H54 (cell line): ENCODE data around the gene PPFIA4.
A peak's percentile ranks its signal among the peaks of the same experiment; 100 is the strongest.

Experiments
- DNase-seq: peaks from one replicate; pipeline ENCODE4 v3.0.0; 2011; ENCODE audit warnings: low spot score, mixed read lengths; ENCODE audit not compliant: insufficient read length
- FAIRE-seq: peaks from 3 replicates; lab custom pipeline; 2011; peaks lifted over from hg19 to GRCh38; lab: Jason Lieb, UNC
- POLR2A ChIP-seq: IDR thresholded peaks from 2 replicates; pipeline ENCODE4 v1.6.1; 2011; ENCODE audit warnings: low read depth, mild to moderate bottlenecking, low read length

PPFIA4 gene

DNA sequence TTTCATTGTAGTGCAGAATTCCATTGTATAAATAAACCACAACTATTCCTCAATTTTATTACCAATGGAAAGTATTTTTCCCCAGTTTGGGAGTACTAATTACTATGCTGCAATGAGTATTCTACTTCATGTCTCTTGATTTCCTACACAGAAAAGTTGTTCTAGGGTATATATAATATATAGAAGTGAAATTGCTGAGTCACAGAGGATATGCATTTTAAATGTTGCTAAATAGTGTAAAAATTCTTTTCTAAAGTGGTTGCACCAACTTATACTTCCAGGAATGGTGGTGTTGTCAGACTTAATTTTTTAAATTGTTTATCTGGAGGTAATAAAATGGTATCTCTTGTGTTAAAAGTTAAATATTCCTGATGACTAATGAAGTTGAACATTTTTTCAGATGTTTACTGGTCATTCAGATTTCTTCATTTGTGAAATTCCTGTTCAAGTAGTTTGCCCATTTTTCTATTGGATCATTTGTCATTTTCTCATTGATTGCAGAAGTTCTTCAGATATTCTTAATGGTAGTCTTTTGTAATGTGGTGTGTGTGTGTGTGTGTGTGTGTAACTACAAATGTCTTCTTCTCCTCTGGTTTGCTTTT is 78.6 kb downstream of the PPFIA4 start:
- FAIRE-seq (no peak), DNase-seq (no peak)
- TF ChIP-seq POLR2A: no peak

DNA sequence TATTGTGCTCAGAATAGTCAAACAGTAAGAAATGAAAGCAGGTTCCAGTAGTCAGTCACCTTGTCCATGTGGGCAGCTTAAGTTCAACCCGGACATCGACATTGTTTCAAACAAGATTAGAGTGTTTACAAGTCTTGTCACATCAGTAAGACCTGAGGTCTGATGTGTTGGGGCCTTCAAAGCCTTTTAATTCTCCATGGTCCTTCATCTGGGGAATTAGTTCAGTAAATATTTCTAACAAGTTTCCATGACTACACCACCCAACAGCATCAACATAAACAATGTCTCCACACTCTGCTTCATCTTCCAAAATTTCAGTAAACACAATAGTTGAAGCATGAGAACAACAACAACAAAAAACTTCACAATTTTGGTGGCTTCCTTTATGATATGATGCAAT is 86.2 kb downstream of the PPFIA4 start:
- DNase-seq: no peak
- no peak for FAIRE-seq
- no peak for TF ChIP-seq POLR2A

DNA sequence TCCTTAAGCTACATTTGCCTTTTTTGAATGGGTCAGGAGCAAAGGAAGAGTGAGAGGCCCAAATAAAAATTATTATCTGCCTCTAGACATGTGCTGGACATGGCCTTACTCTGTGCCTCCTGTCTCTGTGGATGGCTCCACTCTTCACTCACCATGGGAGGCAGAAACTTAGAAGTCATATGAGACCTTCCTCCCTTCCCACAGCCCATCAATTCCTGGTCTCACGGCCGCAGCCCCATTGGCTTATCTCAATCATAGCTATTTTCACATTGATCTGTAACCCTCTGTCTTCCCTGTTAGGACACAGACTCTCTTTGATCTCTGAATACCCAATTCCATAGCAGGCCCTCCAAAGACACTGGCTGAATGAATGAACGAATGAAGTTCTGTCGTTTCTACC is 87.0 kb downstream of the PPFIA4 start:
- FAIRE-seq (no peak), DNase-seq (no peak)

DNA sequence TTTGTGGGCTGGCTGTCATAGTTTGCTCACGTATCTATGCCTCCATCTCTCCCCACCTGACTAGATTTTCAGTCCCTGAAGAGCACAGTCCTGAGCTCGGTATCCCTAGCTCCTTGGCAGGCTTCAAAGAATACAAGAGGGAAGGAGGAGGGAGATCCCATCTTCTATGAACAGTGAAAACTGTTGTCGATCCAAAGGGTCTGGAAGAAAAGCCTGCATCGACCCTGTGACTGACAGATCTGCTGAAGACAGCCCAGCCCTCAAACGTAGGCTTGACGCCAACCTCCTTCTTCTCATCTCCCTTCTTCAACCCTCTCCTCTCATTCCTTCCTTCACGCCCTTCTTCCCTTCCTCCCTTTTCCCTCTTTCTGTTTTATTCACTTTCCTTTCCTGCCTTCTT is 87.9 kb downstream of the PPFIA4 start:
- no peak for FAIRE-seq
- no peak for TF ChIP-seq POLR2A
- no peak for DNase-seq

More for the DNA sequence above, 87.0 kb downstream of the PPFIA4 start:
- no peak for TF ChIP-seq POLR2A

DNA sequence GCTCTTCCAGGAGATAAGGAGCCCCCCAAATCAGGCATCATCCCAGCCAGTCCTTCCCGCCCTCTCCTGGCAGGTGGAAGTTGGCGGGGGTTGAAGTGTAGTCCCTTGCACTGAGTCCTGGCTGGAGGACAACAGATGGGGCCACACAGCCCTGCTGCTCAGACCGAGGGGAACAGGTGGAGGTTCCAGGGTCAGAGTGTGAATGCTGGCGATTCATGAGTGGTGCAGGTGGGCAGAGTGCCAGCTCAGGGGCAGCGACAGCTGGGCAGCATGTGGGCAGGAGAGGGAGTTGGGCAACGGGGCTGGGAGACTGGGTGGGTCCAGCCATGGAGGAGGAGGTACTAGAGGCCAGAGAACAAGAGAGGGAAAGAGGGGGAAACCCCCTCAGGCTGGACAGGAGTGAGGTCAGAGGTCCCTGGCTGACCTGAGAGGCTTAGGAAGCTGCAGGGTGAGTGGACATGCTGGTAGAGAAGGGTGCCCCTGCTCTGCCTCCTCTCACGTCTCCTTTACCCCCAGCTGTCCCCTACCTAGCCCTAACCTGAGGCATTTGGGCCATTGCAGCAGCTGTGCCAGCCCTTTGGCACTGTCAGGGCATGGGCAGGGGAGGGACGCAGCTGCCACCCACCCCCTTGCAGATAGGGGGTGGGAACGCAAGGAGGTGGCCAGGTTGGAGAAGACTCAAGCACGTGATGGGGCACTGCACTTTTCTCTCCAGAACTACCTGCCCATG is 90.0 kb downstream of the PPFIA4 start:
- FAIRE-seq: no peak
- no peak for DNase-seq
- no peak for TF ChIP-seq POLR2A

DNA sequence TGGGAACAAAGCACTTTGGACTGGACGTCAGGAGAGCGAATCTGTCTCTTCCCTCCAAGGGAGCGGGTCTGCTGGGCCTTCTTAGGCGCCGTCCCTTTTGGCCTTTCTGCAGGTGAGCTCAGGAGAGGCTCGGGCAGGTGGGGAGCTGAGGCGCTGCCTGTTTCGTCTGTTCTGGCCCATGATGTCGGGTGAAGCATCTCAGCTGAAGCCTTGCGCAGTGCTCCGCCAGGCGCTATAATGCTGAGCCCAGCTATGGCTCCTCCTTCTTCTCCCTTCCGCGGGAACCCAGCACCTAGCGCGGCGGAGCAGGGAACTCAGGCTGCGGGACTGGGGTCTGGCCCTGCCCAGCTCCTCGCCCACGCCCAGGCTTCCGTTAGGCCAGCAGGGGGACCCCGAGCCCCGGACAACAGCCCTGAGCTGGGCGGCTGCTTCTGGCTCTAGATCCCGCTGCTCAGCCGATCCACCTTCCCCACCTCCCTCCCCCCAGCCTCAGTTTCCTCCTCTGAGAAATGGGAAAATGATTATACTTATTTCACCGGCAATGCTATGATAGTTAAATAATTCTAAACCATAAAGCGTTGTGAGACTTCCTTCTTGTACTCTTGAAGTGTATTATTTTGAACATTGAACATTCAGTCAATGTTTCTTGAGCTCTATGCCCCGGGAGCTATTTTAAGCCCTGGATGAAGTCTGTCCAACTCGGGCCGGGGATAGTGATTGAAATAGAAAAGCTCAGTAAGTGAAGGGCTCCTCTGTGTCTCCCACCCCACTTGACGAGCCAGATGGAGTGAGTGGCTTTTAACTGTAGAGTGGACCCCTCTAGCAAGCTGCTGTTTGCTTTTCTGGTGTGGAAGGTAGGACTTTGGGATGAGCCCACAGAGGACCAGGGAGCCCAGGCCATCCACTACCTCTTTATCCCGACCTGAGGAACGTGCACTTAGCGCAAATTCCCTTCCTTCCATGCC is 91.6 kb downstream of the PPFIA4 start:
- DNase-seq (peak; percentile 76), FAIRE-seq (no peak)
- TF ChIP-seq POLR2A: no peak

DNA sequence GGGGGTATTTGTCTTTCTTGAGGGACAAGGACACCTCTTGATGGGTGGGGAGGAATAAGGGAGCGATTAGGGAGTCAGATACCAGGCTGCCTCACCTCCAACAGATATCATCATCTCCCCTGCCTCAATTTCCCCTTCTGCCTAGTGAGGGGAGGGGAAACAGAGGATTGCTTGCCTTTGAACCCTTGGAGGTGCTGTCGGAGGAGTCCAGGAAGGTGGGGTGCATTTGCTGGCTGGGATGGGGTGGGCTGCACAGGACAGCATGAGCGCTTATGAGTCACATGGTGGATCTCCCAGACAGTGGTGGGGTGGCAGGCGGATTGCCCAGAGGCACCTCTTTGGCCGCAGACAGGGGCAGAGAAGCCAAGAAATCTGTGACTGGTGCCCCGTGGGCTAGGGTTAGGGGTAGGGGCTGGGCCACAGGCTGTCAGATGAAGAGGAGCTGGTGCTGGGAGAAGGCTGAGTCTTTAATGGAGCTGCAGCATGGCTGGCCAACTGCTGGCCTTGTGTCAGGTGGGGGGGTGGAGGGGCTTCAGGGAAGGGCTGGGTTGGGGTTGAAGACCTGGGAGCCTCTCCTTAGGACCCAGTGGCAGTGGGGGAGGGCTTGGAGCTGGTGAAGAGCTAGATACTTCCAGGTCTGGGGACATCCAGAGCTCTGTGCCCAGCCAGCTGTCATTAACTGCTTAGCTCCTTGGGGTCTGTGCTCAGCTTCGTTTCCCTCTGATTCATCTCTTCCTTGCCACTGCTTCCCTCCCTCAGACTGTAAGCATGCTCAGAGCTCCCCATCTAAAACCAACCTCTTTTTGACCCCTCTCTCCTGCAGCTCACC is 94.2 kb downstream of the PPFIA4 start:
- DNase-seq: no peak
- no peak for TF ChIP-seq POLR2A

DNA sequence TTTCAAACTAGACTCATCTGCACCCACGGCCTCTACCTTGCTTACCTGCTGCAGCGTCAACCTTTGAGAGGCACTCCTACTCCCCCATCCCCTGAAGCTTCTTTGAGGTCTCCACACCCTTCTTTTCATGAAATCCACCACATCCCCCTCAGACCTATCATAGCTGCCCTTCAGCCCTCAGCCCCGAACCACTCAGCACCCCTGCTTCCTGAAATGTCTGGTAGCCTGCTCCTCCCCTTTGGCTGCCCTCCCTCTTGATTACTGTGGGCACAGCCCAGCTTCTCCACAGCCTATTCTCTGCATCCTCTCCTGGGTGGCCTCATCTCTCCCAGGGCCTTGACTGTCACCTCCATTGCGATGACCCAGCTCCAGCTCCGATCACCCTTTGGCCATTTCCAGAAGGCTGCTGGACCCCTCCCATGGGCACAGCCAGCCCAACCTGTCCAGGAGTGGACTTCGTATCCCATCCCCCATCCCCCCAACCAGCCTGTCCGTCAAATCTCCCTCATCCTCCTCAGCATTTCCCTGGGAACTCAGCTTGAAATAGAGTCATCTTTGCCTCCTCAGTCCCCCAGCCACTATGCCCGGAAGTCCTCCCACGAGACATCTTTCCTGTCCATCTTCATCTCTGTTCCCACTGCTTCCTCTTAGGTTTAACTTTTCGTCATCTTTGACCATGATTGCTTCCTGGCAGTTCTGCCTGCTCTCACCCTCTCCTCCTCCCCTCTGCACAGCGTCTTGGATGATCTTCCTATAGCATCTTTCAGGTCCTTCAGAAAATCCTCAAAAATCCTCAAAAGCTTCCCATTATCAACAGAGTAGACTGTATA is 95.1 kb downstream of the PPFIA4 start:
- TF ChIP-seq POLR2A: no peak
- FAIRE-seq (no peak), DNase-seq (no peak)

More for the DNA sequence above, 94.2 kb downstream of the PPFIA4 start:
- no peak for FAIRE-seq

DNA sequence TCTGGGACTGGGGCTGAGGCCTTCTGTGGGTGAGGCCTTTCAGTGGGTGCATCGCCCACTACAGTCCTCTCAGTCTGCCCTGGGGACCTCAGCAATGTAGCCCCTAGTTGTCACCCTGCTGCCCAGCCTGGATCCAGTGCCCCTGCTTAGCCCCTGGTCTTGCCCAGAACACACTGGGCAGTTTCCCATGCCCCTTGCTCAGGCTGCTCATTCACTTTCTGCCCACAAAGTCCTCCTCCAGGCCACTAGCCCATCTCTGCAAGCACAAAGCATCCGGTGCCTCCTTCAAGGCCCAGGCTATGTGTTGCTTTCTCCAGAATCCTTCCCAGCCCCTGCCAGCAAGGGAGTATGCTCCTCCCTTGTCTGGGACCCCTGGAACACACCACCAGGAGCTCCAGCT is 95.9 kb downstream of the PPFIA4 start:
- DNase-seq: no peak
- no peak for TF ChIP-seq POLR2A
- FAIRE-seq: no peak

DNA sequence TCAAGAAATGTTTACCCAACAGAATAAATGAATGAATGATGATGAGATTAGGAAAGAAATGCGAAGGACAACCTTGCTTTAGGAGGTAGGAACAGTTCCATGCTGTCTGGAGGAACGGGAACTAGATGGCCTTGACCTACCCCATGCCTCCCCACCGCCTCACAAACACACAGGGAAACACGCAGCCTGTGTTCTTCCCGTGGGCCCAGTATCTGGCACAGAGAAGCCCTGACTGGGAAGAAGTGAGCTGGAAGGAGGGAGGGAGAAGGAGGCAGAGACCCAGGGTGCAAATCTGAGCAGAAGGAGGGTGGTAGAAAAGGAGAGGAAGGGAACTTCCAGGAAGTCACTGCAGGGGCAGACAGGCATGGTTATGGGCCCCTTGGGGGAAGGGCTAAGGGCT is 97.7 kb downstream of the PPFIA4 start:
- no peak for DNase-seq

DNA sequence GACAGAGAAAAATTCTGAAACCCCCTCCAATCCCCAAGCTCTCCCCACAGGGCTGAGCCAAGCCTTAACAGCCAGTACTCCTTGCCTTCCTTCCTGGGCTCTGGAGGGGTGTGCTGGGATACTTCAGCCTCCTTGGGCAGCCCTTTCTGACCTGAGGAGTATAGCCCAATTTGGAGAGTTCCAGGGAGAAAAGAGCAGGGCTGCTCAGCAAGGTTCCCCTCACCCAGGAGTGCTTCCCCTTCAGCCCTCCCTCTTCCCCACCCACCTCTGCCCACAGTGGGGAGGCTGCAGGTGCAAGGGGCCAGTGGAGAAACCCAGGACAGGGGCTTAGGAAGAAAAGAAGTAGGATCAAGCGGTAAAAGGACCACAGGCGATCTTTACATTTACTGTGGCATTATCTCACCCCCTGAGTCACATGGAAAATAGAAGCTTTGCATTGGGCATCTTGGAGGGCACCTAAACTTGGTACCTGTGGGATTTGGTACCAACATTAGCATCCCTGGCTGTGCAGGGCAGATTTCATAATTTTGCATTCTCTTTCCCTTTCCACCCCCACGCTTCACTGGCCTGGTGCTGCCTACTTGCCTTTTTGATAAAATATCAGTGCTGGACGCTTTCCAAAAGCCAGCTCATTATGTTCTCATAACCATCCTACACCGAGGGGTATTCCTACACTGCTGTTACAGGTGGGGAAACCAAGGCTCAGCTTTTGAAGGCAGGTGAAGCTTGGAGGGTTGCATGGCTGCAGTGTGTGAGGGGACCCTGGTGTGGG is 98.4 kb downstream of the PPFIA4 start:
- FAIRE-seq (no peak), DNase-seq (no peak)

More for the DNA sequence above, 97.7 kb downstream of the PPFIA4 start:
- FAIRE-seq: no peak
- TF ChIP-seq POLR2A: no peak

DNA sequence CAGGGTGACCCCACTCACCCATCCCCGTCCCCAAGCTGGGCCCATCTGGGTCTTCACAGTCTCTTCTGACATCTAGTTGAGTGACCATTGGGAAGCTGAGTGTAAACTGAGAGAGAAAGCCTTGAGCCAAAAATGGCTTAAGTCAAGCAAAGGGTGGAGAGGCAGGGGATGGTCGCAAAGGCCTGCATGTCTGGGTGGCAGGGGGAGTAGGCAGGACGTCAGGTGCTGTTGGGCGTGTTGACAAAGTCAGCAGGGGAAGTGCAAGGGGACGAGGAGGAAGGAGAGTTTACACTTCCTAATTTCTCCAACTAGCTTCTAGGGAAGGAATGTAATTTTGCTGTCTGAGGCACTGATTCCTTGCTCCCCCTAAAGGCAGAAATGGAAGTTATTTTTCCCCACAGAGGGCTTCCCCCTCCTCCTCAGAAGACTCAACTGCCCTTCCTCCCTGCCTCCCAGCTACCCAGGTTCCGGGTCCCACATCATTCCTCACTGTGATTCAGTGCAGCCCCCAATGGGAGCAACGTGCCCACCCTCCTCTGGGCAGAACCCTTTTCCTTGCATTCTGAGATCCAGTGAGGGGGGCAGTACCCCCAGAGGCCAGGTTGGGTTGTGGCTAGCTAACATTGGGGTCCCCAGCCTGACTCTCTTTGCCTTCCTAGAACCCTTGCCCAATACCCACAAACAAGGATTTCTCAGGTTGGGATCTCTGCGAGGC is 100.0 kb downstream of the PPFIA4 start:
- no peak for TF ChIP-seq POLR2A
- DNase-seq: no peak
- no peak for FAIRE-seq

More for the DNA sequence above, 98.4 kb downstream of the PPFIA4 start:
- TF ChIP-seq POLR2A: no peak
